ENCODE data around the gene STN1.

STN1 gene, protein sequence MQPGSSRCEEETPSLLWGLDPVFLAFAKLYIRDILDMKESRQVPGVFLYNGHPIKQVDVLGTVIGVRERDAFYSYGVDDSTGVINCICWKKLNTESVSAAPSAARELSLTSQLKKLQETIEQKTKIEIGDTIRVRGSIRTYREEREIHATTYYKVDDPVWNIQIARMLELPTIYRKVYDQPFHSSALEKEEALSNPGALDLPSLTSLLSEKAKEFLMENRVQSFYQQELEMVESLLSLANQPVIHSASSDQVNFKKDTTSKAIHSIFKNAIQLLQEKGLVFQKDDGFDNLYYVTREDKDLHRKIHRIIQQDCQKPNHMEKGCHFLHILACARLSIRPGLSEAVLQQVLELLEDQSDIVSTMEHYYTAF

DNA sequence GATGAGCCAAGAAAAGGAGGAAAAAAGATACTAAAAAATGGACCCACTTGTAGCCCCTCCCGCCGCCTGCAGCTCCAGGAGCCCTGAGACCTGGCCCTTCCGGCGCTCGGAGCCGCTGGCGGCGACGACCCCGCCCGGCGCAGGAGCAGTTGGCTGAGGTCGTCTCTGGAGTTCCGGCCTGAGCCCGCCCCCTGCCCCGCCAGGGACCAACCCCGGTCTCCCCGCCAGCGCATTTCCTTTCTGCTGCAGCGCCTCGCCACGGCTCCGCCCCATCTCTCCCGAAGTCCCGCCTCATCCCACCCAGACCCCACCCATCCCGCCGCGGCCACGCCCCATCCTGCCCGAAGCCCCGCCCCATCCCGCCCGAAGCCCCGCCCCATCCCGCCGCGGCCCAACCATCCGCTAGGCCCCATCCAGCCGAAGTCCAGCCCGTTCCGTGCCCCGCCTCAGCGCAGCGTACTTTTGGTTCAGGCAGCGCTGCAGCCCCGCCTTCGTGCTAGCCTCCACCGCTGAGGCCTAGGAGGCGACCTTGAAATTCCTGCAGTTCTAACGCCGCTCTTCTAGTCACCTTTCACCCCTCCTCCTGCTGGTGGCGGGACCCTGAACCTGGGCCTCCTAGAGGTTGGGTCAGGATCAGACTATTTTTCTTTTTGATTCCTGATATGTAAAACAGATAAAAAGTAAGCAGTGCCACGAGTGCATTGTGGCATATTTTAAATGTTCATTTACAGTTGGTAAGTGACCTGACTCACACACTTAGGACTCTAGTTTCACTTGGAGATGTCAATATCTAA lies at the start of gene STN1:
Gene STN1, minus strand, starts transcription at position 132 of the 794 bp plus-strand sequence. CDS start 590 bp downstream, outside the sequence.
- DNase-seq: peak; percentile 97

DNA sequence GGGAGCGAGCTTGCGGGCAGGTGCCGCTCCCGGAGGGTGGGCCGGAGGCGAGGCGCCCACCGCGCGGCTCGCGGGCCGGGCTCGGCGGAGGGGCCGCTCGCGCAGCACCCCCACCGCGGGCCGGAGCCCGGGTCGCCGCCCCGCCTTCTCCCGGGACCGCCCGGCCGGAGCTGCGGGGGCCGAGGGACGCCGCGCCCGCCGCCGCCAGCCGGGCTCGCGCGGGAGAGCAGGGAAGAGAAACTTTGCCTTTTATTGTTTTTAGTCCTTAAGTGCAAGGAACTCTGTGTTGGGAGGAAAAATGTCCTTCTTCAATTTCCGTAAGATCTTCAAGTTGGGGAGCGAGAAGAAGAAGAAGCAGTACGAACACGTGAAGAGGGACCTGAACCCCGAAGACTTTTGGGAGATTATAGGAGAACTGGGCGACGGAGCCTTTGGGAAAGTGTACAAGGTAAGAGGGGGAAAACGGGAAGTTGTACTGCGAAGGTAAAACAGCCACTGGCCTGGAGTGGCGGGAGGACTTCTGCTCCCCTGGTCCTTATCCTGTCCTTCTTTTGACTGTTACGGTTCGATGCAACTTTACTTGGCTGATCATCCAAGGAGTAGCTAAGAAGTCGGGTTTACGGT lies 49.6 kb upstream of the STN1 start:
- no peak for DNase-seq

DNA sequence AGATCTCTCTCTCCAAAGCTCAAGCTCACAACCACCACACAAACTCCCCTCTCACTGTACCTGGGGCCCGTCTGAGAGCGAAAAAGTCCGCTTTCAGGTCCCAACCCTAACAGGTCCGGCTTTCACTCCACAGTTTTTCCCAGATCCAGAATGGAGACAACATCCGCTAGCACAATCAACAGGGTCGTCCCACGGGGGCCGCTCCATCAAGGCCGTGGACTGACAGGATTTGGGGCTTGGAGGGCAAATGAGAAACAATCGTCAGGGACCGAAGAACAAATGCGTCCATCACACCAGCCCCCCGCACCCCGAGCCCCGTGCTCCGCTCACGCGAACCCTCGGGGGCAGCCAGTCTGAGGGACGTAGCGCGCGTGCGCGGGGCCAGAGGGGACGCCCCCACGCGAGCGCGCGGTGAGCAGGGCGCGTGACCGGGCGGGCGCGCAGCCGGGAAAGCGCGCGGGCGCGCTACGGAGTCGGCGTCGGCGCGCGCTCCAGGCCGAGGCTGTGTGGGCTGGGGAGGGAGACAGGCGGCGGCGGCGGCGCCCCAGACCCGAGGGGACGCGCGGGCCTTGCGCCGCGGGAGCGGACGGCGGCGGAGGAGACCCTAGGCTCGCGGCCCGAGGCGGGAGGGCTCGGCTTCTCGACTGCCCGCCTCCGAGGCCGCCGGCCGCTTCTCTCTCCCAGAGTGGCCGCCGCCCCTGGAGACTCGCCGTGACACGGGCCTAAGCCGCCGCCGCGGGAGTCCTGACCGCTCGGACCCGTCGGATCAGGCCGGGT lies 48.9 kb upstream of the STN1 start, which contains the start of gene SLK:
Gene SLK, plus strand, starts transcription at position 470 of the 777 bp plus-strand sequence. CDS start 606 bp downstream, outside the sequence.
- DNase-seq: peak; percentile 74

DNA sequence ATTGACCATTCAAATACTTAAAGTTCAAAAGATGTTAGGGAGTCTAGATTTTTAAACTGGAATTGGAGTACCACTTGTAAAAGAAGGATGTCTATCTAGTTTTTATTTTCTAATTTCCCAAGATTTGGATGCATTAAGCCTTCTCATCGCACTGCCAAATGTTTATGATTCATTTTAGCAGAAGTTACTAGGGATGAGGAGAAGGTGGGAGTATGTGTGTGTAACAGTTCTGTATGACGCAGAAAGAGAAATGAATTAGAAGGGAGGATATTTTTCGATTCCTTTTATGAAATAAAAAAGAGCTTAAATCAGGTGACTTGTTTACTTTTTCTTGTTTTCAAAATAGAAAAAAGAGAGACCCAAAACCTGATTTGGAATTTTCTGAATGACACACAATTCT lies 42.1 kb upstream of the STN1 start:
- DNase-seq: no peak

DNA sequence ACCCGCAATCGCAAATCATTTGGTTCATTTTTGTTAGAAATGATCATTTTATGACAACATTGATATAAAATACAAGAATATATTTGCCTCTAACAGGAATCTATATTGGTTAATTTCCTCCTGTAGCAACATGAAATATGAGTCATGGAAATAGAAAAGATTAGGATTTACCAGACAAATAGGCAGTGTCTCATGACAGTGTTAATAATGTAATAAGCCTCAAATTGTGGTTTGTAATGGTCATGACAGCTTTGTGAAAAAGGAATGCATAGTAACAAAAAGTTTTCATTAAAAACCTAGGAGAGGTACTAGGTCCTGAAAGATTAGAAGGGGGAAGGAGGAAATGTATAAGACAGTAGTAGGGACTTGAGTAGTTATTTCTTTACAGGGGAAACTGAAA lies 41.0 kb upstream of the STN1 start:
- DNase-seq: no peak

DNA sequence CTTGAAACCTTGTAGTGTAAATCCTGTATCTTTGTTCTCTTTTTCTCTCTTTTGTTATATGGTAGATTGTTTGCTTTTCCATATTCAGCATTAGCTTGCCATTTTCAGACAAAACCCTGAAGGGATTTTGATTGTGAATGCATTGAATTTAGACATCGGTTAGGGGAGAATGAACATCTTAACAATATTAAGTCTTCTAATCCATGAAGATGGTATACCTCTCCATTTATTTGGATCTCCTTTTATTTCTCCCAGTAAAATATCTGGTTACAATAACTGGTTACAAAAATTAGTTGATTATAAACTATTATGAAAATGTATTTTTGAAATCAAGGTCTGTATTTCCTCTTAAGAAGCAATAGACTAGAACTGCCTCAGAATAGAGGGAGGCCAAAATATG lies 36.6 kb upstream of the STN1 start:
- DNase-seq: no peak

DNA sequence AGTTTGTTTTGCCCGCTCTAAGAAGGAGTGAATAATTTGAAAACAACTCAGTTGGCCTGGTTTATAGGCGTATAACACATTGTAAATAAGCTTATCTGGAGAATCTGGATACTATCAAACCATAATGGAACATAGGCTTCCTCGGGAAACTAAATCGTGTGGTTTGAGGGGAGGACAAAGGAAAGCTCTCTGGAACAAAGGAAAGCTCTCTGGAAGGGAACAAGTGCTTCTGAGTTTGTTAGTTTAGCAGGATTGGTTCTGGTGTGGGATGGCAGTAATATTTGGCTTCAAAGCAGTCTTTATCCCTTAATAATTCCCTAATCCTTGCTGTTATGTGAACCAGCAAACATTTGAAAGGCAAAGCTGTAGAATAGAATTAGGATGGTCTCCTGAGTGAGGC lies 34.0 kb upstream of the STN1 start:
- no peak for DNase-seq

DNA sequence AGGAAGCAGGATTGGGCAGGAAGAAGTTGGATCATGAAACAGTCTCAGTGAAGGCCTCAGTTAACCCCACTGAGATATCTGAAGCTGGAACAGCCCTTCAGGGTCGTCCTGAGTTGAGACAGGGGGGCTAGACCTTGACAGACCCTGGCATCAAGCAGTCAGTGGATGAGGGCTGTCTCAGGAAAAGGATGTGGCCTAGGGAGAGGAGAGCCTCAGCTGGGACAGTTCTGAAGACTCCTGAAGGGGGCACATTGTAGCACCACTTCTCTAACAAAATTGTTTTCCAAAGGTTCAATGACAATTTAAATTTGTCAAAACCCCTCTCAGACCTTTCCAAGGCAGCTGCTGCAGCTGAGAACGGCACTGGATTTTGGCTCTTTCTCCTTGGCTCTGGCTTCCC lies 33.2 kb upstream of the STN1 start:
- no peak for DNase-seq

DNA sequence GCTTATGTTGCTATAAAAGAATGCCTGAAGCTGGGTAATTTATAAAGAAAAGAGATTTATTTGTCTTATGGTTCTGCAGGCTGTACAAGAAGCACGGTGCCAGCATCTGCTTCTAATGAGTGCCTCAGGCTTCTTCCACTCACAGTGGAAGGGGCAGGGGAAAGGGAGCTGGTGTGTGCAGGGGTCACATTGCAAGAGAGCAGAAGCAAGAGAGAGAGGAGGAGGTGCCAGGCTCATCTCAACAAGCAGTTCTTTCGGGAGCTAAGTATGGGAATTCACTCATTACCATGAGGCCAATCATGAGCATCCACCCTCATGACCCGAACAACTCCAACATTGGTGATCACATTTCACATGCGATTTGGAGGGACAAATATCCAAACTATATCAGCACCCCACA lies 31.7 kb upstream of the STN1 start:
- no peak for DNase-seq

DNA sequence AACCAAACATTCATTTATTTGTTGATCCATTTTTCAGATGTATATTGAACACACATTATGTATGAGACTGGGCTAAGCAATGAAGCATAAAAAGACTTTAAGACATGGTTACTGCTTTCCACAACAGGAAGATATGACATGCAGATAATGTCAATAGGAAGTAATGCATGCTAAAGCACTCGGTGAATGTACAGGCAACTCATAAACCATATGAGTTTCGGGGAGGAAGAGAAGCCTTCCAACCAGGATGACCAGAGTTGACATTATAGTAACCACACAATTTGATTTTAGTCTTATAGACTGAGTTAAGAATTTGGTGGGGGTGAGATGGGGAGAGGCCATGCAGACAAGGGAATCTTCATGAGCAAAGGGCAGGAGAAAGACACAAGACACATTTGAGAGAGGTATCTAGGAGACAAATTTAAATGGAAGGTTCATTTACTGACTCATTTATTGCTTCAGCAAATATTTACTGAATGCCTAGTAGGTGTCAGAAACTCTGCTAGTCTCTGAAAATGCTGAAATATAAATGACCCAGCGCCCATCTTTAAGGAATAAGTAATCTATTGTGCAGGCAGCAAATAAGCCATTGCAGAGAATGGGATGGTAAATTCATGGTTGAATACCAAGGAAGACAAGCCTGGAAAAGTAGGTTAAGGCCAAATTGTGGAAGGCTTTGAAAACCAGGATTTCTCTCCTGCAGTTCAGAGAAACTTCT lies 30.0 kb upstream of the STN1 start:
- no peak for DNase-seq

DNA sequence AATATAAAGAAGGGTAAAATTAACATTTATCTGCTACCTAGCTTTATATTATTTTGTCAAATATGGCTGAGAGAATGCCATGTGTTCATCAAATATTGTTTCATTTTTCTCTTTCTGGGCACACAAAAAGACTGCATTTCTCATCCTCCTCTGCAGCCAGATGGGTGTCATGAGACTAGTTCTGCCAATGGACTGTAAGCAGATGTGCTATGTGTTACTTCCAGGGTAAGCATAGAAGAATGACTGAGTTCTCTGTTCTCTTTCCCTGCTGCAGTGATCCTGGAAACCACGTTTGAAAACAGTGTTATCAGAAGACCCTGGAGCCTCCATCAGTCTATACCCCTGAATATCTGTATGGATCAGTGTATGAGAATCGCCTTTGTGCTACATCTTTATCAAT lies 24.9 kb upstream of the STN1 start:
- DNase-seq: no peak

DNA sequence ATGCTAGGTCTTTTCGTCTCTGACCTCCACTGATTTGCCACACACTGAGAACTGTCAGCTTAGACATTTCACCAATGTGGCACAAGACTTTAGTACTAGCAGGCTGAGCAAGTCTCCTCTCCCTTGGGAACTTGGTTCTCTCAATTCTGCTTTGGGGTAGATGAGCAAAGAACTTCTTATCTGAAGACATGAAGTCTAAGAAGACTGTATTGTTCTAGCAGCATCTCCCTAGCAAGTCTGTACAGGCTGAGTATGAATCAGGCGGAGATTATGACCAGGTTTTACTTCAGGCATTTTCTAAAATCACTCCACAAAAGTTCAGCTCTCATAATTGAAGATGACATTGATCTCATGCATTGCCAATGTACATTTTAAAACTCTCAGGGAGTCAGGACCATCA lies 23.8 kb upstream of the STN1 start:
- DNase-seq: no peak

DNA sequence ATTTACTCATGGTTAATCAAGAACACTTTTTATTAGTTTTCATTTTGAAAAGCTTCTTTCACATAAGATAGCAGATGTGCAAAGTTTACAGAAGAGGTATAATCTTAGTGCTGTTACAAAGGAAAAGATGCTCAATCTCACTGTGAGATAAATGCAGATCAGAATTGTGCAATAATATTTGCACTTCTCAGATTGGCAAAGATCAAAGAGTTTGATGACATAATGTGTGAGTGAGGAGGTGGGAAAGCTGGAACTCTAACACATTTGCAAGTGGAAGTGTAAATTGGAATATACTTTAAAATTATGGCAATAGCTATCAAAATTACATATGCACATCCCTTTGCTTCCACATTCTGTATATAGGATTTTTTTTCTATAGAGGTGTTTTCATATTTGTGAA lies 21.5 kb upstream of the STN1 start:
- DNase-seq: no peak

DNA sequence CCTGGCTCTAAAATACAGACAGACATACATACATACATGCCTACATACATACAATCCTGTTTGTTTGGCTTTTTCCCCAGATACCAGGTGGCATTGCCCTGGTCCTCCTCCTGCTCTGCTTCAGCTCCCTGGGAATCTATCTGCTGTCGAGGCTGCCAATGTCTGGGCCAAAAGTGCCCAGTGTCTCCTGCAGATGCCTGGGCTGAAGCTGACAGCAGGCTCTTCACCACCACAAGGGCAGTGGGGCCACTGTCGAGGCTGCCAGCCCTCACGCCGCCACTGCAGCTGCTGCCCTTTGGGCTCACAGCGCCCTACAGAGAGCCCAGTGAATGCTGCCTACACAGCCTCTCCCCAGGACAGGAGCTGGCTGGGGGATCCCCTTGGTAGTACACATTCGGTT lies 18.0 kb upstream of the STN1 start:
- no peak for DNase-seq

DNA sequence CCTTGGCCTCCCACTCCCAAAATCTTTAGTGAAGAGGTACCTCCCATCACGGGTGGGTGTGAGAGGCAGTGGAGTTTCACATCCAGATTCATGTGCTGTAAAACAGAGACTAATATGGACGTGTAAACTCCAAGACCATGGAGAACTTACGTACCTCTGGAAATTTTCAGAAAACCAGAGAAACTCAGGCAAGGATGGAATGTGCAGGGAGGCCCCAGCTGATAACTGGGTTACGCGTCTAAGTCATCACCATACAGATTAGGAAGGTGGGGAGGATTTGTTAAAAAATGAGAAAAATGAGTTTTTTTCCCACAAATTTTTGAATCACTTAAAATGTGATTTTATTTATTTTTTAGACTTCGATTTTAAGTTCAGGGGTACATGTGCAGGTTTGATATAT lies 16.3 kb upstream of the STN1 start:
- no peak for DNase-seq

DNA sequence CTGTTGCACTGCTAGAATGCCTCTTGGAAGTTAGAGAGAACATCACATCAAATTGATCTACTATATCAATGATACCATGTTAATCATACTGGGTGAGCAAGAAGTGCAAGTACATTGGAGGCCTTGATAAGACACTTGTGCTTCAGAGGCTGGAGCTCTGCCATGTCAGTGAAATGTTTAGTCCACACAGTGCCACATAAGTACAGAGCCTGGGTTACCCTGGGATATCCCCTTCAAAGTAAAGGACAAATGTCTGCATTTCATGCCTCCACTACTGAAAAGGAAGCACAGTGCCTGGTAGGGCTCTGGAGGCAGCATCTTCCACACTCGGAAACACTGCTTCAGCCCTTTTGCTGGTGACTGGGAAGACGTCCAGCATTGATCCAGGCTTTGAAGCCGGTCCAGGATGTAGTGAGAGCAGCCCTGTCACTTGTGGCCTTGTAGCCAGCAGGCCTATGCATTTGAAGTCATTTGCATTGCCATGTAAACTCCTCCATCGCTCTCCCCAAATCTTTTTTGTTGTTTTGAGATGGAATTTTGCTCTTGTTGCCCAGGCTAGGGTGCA lies 15.7 kb upstream of the STN1 start:
- DNase-seq: no peak

DNA sequence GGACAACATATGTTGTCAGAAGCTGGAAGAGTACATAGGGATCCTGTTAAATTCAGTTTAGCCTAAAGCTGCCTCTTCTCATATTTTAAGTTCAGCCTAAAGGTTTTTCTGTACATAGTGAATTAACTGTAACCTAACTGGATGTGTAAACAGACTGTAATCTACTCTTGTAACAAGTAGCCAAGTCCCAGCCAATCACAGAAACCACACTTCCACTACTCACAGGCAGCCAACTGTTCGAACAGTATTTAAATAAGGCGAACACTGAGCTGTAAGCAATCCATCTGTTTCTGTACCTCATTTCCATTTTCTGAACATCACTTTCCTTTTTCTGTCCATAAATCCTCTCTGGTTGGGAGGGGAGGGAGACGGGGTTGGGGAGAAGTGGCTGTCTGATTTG lies 15.0 kb upstream of the STN1 start:
- no peak for DNase-seq

DNA sequence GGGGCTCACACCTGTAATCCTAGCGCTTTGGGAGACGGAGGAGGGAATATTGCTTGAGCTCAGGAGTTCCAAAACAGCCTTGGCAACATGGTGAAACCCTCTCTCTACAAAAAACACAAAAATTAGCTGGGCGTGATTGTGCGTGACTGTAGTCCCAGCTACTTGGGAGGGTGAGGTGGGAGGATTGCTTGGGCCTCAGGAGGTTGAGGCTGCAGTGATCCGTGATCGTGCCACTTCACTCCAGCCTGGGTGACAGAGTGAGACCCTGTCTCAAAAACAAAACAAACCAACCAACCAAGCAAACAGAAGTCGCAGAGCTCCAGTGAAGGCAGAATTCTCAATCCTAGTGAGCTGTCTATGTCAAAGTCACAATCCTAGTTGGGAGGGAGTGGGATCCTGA lies 14.3 kb upstream of the STN1 start:
- DNase-seq: no peak

DNA sequence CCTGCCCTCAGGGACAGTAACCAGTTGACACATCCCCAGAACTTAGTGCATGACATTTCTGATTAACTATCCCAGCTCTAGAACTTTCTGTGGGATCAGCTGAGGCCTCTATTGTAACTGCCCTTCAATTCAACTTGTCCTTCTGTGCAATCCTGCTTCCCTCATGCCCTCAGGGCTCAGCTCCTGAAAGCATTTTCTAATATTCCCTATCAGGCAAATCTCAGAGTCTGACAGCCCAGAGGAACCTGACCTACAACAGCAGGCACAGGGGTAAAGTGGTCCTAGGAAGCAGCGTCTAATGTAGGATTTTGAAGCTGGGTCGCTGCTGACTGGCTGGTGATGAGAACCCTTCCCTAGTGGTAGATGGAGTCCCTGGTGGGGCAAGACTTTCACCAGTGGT lies 13.6 kb upstream of the STN1 start:
- no peak for DNase-seq

DNA sequence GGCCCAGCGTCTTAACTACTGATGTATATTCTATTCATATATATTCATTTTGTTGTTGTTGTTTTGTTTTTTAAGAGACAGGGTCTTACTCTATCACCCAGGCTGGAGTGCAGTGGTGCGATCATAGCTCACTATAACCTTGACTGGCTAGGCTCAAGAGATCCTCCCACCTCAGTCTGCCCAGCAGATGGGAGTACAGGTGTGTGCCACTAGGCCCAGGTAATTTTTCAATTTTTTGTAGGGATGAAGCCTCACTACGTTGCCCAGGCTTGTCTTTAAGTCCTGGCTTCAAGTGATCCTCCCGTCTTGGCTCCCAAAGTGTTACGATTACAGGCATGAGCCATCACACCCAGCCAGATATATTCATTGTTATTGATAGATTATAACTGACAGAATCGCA lies 12.9 kb upstream of the STN1 start:
- no peak for DNase-seq

DNA sequence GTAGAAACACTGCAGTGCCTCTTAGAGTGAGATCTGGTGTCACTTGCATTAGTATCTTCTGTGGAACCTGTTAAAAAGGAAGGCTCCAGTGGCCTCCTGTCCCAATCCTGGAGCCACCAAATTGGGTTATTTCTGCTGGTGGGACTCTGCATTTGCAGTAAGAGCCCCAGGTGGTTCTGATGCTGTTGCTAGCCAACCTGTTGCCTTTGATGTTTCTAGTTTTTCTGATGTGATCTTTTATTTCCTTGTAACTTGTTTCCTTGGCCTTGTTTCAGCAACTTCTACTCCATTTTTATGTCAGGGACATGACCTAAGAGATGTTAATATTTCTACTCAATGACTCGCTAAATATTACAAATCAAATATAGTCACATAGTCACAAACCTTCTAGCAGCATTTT lies 12.5 kb upstream of the STN1 start:
- no peak for DNase-seq

DNA sequence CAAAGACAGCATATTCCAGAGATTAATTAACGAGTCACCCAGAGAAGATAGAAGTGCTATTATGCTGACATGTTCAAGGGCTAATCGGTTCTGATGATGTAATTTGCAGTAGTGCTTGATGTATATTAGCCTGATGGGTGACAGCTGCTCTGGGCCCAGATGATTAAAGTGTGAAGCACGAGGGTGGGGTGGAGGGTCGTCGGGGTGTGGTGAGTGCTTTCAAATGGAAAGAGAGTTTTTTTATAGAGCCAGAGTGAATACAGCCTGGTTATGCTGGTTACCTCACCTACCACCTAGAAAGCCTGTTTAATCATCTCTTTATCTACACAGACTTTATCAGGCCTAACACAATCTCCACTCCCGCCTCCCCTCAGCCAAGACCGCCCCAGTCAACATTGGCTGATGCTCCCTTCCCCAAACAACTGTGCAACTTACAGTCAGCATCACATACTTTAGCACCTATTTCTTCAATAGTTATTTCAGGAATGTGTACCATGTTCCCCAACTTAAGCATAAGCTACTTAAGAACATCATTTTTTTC lies 11.5 kb upstream of the STN1 start:
- peak; percentile 18 for DNase-seq

Data from NCI-H1436 (cell line).